ENCODE data around the gene IER5L.
"Not testable (repeated sequence)": the region's sequence is repeated elsewhere in the genome, so short reads cannot be mapped to it uniquely, and the experiment has no call there.

IER5L gene

DNA sequence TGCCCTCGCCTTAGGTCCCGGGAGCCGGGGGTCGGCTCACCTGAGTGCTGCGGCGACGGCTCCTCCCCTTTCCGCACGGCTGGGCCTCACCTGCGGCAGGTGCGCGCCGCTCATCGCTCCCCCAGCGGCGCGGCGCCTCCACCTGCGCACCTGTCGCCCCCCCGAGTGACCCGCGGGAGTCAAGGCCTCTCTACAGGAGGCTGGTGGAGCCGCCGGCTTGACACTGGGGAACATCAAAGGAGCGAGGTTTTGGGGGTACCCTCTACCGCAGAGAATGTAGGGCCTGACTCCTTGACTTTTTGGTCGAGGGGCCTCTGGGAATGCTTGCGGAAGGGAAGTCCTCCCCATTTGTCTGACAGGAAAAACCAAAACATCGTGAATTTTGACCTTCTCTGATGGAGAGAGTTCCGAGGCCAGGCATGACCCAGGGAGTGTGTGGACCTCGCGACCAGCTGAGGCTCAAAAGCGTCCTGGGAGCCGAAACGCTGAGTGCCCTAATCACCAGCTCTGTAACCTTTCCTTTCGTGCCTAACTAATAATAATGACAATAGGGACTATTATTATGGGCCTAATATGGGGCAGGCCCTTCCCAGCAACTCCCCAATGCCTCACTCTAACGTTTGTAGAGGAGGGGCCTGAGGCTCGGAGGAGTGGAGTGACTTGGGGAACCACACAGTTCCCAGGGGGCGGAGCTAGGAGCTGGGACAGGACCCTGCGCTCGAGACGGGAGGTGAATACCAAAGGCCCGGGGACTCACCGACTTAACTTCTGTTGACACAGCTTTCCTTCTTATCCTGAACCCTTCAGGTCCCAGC, 714 bp upstream of the IER5L start:
- DNase-seq: no peak

DNA sequence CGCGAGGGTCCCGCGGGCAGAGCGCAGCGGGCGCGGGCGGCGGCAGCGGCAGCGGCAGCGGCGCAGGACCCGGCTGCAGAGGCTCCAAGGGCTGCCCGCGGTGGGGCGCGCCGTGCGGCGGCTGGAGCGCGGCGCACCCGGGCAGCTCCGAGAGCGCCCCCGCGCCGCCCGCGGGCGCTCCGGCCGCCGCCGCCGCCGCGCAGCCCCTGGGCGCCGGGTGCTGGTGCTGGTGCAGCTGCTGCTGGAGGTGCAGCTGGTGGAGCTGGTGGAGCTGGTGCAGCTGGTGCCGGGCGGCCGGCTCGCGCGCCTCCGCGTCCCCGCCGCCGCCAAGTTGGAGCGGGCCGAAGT, 644 bp downstream of the IER5L start:
- DNase-seq: no peak

DNA sequence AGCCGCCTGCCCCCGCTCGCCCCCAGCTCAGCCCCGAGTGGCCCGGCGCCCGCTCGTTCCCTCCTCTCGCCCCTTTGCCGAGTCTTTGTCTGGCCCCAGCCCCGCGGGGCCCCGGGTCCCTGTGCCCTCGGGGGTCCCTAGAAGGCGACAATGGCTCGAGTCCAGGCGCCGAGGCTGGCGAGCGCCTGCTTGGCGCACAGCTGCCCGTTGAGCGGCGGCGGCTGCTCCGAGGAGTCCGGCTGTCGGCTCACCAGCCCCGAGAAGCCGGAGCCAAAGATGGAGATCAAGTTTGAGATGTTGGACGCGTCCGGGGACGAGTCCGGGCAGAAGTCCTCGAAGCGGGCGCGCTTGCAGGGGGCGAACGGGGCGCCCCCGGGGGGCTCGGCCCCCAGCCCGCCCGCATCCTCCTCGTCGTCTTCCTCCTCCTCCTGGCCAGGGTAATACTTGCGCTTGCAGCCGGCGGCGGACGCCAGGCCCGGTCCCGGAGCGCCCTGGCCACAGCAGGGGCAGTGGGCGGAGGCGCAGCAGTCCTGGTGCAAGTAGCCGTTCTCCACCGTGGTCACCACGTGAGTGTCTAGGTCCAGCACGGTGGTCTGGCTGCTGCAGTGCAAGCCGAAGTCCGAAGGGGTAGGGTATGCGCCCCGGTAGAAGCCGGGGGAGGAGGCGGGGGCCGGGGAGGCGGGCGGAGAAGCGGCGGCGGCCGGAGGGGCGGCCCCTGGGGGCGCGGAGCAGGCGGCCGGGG, 1.2 kb downstream of the IER5L start:
- DNase-seq: no peak

DNA sequence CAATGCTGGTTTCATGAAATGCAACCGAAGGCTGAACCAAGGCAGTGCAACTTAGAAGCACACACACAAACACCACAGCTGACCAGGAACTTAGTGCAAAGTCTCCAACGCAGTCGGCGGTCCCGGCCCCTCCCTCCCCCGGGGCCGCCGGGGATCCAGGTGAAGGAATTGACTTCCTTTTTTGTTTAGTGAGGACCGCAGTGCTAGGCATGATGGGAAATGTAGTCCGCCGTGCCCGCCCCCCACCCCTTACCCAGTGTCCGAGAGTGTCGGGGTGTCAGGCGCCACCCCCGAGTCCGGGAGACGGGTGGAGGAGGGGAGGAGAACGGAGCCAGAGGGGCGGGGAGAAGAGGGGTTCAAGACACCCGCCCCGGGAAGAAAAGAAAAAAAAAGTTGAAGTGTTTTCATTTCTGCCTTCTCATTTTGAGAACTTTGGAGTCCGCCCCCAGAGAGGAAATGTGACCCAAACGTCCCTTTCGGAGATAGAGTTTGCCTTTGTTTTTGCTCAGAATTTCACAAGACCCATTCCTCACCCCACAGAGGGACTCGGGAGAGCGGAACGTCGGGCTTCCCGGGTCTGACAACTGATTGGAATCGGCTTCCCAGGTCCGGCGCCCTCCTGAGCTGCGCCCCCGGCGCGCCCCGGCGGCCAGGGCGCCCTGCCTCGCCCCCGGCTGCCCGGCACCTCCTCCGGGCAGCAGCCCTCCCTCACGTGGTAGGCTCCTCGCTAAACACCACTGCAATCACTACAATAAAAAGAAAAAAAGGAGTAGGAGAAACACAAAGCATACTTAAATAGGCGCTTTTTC, 2.0 kb downstream of the IER5L start:
- peak; percentile 92 for DNase-seq

DNA sequence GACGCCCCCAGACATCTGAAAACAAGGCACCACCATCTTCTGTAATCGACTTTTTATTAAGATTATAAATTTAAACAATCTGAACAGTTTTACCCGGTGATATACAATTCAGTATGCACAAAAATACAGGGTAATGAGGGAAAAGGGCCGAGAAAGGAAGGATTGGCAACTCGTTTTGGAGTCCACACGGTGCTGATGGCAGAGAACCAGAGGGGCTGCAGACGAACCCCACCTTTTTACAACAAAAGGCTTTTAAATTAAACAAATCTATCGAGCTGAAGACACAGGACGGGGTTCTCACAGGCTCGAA, 2.6 kb downstream of the IER5L start:
- DNase-seq: no peak

DNA sequence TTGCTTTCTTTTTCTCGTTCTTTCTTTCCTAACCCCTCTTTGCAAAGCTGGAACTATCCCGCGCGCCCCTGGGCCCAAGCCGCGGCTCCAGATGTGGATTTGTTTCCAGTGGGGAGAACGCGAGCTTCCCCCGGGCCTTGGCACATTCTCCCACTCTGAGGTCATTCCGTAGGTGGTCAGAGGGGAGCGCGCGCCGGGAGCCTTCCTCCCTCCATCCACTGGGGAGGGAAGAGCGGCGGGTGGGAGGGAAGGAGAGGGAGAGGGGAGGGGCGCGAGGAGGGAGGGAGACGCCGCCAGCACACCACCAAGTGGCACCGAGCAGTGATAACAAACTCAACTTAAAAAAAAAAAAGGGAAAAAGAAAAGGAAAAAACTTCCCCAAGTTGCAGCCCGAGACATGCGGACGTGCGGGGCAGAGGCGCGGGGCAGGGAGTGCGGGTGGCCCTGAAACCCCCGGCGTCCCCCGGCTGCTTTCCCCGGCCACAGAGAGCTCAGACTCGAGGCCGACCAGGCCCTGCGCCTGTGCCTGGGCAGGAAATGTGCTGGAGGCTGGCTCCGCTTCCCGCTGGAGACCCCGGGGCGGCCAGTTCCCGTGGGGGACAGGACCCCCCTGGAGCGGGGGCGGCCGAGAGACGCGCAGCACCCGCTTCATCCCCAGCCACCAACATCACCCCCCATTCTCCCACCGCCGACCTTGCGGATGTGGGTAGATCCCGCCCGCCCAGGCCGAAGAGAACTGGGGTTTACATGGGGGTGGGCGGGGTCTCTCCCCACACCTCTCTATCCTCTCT, 3.1 kb downstream of the IER5L start:
- DNase-seq: peak; percentile 93

DNA sequence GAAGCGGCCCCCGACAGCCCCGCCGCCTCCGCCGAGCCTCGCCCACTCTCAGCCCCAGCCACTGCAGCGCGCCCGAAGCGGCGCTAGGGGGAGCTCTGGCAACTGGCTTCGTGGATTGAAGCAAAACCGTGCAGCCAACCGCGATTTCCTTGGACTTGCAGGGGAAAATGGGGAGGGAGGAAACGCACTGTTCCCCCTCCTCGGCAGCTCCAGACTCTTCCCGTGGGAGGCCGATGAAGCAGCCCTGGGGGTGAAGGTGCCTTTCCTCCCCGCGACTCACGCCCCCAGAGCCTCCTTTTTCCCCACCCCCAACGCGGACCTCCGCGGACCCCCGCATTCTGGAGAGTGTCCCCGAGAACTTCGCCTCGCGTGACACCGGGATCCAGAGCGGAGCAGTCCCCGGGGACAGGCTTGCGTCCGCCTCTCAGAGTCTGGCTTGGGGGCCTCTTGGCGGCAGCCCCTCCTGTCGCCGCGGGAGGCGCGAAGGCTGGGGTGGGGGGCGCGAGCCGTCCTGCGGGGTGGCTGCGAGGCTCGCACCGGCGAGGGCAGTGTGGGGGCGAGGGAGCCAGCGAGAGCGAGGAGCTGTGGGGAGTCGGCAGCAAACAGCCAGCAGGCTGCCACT, 3.8 kb downstream of the IER5L start:
- DNase-seq: peak; percentile 76

DNA sequence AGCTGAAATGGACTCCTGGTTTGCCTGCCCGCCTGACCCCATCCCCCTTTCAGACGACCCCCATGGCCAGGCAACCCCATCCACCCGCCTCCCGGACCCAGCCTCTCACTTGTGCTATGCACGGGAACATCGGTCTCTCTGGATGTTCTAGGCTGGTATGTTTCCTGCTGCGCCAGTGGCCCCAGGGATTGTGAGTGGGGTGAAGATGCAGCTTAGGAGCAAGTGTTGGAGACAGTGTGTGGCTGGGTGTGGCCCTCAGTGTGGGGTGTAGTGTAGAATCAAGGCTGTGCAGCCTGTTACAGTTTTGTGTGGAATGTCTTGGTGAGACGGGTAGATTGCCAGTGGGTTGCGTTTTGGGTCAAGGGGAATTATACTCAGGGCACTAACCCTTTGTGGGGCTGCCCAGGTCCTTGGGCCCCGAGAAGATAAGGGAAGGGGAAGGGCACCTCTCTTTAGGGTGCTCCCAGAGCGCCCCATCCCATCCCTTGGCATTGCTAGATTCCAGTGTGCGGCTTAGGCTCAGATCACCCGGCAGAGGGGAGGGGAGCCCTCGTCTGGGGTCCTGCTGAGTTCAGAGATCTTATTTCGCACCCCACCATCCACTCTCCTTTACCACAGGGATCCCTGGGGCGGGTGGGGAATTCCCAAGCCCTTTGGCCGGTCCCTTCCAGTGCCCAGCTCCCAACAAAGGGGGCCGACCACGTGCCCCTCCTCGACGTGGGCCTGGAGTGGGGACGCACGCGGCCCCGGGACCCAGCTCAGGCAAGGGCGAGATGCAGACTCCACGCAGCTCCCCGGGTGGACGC, 4.6 kb downstream of the IER5L start:
- no peak for DNase-seq

DNA sequence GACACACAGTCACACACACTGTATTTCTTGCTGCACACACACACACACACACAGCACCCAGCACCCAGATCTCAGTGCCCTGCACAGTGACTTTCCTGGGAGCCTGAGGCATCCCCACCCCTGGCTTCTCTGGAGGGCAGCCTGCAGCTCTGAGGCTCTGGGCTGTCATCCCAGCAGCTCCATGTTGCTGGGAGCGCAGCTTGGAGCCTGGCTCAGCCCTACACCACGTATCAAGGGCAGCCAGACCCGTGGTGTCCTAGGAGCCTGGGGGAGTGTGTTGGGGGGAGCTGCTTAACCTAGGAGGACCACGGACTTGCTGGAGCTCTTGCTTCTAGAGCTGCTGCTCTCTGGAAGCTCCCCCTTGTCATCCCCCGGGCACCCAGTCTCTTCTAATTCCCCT, 5.2 kb downstream of the IER5L start:
- DNase-seq: no peak

DNA sequence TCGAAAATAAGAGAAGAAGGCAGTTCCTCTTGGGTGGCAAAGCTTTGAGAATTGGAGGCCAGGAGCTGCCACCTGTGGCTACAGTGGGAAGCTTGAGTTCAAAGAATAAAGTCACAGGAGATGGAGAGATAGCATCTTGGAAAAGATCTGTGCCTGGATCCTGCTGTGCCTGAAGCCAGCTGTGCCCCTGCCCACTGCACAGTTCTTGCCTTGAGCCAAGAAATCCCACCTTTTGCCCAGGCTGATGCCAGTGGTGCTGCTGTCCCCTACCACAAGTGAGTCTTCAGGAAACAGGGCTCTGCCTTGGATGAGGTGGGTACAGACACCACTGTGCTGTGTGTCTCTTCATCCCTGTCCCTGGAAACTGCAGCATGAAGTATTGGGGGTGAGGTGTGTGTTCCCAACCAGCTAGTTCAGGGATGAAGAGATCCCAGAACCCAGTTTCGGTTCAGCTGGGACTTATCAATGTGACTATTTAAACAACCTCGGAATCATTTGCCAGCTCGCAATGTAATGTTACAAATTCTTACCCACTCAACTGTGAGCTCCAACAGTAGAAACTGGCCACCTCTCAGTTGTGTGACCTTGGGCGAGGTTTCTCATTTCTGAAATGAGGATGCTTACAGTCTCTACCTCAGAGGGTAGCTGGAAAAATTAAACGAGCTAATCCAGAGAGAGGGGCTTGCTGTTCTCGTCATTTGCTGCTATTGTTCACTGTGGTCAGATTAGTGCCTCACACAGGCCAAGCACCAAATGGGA, 5.9 kb downstream of the IER5L start:
- no peak for DNase-seq

DNA sequence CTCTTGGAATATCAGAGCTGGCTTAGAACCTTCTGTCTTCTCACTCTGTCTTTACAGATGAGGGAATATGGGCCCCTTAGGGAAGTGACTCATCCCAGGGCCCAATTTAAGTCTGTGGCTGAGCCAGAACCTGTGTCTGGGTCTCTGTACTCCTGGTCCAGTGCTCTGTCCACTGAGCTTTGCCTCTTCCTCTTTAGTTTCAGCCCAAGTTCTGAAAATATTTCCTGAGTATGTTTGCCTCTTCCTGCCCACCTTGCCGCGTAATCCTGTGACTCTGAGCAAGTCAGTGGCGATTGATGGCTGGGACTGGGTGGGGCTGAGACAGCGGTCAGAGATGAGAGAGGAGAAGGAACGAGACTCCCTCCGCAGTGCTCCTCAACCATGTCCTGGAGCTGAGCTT, 7.8 kb downstream of the IER5L start:
- peak; percentile 19 for DNase-seq

DNA sequence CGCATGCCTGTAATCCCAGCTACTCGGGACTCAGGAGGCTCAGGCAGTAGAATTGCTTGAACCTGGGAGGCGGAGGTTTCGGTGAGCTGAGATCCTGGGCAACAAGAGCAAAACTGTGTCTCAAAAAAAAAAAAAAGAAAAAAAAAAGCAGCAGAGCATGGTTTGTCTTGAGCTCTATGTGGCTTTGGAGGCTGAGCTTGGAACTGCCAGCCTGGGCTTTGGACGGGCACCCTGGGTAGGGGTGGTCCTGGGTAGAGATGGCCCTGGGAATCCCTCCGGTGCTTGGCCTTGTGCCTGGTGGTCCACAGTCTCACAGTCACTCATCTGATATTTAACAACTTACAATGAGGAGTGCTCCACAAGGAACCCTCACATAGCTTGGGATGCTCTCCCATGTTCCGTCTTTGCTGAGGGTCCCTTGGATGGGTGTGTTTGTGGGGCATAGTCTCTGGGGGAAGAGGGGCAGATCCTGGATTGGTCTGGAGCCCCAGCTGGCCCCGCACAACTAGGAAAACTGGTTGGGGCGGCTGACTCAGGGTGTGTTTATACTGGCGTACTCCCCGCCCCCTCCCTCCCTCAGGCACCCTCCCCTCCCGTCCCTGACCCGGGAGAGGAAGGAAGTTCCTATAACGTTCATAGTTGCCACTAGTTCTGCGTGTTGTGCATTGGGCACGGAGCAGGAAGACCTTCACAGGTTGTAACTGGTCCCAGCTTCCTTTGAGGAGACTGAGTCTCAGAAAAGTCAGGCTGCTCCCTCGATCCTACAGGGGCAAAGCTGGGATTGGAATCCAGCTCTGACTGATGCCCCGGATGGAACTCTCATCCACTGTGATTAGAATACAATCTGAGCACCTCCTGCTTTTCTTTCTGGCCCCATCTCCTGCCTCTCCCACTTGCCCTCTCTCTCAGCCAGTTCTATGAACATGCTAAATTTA, 11.2 kb downstream of the IER5L start:
- peak; percentile 65 for DNase-seq

DNA sequence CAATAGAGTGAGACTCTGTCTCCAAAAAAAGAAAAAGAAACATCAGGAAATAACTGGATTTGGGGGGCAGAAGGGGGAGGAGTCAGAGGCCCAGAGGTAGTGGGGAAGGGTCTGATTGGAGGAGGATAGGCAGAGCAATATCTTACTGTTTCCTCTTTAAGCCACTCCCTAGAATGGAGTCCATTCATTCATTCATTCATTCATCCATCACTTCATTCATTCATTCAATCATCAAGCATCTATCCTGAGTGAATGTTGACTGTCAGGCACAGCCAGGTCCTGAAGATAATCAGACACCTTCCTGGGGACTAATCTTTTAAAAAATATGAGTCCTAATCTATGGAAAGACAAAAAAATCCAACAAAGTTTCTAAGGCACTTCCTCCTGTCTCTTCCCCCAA, 12.9 kb downstream of the IER5L start:
- DNase-seq: no peak

DNA sequence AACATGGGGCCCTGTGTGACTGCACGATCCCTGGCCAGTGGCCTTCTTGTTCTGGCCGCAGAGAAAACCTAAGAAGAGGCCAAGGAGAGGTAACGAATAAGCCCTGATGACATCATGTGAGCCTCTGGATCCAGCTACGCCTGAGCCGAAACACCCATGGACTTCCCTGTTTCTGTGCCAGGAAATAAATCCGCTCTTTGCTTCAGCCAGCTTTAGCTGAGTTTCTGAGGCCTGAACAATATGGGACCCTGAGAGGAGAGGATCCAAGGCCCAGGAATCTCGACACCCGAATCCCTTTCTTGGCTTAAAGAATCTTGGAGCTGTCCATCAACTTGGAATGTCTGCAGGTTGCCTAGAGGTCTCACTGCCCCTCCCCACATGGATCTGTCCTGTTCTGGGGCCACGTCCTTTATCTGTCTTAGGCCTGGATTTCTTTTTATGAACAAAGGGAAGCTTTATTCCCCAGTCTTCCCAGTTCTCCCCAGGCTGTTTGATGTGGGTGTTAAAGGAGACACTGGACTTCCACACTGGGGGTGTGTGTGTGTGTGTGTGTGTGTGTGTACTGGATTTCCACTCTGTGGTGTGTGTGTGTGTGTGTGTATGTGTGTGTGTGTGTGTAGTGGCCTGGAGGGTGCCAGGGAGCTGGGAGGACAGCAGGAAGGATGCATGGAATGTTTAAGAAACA, 13.7 kb downstream of the IER5L start:
- no peak for DNase-seq

DNA sequence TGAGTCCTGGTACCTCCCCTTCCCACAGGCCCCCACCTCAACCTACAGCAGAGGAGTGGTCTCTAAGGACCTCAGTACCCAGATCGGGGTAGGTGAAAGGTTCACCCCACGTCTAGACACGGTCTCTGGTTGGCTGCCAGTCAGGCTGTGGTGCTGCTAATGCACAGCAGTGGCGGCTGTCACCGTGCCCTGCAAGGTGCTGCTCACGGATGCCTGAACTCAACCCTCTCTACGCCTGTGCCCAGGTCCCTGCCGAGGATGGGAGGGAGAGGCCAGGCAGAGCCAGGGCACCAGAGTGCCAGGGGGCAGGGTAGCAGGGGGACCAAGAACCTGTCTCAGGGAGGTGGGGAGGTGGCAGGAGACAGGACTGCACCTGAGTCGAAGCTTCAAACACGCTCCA, 14.3 kb downstream of the IER5L start:
- DNase-seq: no peak

DNA sequence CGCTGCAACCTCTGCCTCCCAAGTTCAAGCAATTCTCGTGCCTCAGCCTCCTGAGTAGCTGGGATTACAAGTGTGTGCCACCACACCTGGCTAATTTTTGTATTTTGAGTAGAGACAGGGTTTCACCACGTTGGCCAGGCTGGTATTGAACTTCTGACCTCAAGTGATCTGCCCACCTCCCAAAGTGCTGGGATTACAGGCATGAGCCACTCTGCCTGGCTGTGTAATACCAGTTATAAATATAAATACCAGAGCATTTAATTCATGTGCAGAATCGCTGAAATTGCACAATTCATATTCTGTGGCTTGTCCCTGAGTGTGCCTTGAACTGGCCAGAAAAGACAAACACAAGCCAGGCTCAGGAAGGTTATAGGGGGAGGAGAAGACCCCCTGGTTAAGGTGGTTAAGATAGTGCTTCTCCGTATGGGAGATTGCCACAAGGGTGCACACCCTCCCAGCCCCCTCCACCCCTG, 14.8 kb downstream of the IER5L start:
- DNase-seq: not testable (repeated sequence)

DNA sequence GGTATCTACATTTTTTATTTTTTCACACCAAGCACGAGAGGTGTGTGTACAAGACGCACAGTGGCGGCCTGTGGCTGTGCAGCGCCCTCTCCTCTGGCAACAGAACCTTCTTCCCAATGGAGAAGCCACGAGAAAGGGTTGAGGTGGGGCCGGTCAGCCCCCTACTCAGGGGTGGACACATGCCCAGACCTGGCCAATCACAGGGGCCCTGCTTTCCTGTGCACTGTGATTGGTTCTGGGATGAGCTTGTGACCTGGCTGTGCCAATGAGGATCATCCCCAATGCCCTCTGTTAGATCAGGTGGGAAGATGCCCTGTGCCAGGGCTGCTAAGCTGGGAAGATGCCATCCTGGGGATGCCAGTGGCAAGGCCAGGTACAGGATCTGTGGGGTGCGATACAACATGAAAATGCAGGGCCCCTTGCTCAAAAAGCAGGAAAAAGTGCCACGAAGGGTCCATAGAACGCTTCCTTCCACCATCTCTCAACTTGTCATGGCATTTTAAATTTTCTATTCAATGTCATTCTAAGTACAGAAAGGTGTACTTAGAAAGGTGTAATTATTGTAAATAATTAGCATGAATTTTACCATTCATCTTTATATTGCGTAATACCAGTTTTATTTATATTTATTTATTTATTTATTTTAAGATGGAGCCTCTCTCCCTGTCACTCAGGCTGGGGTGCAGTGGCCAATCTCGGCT, 15.4 kb downstream of the IER5L start:
- no peak for DNase-seq

DNA sequence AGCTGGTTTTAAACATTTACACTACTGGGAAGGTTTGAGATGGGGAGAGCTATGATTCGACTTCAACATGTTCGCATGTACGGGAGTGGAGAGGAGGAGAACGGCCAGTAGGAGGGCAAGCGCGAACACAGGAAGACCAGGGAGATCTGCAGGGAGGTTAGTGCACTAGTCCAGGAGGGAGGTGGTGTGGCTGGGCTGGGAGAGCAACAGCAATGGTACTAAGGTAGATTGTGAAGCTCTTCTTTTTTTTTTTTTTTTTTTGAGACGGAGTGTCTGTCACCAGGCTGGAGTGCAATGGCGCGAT, 16.6 kb downstream of the IER5L start:
- DNase-seq: peak; percentile 1
